Common myeloid progenitor, CD34-positive (primary cell): Measurements from ENCODE around the gene AKIRIN1.

Experiments
- CTCF ChIA-PET: fragments of 350-600 bp; sonication (Branson Sonifier 250); formaldehyde crosslinking; loops from one replicate; lab custom pipeline; 2021; ENCODE audit warnings: antibody characterized with exemption; lab: Charles Lee
- POLR2A ChIA-PET: fragments of 350-600 bp; sonication (Branson Sonifier 250); formaldehyde crosslinking; loops from one replicate; lab custom pipeline; 2021; ENCODE audit warnings: antibody characterized with exemption; lab: Charles Lee
- DNase-seq, 3 donors: peaks; one replicate each; pipeline versions ENCODE4 v3.0.0 to v3.0.0-alpha.2; 2013
- H3K27ac ChIP-seq, 2 experiments: 1 replicate in 1 of 2; 2 replicates in 1 of 2; pipeline ENCODE4 v1.7.0; 2013; ENCODE audit warnings: inconsistent platforms in 2 of 2, low read length in 2 of 2, mild to moderate bottlenecking in 2 of 2, low read depth in 1 of 2, moderate library complexity in 1 of 2; ENCODE audit not compliant: severe bottlenecking in 2 of 2, insufficient read depth in 1 of 2, poor library complexity in 1 of 2
- H3K27me3 ChIP-seq, 5 experiments: replicated peaks in 2 of 5; 1 replicate in 3 of 5; 2 replicates in 2 of 5; pipeline versions ENCODE4 v1.6.1 to v1.7.0; 2013; ENCODE audit warnings: low read length in 4 of 5, mild to moderate bottlenecking in 2 of 5, moderate library complexity in 2 of 5, inconsistent platforms in 1 of 5; ENCODE audit not compliant: insufficient read depth in 5 of 5, control insufficient read depth in 4 of 5
- H3K36me3 ChIP-seq, 4 experiments: 1 replicate in 2 of 4; 2 replicates in 2 of 4; pipeline versions ENCODE4 v1.6.1 to v1.7.0; 2013; ENCODE audit warnings: low read length in 3 of 4, control low read depth in 1 of 4, mild to moderate bottlenecking in 1 of 4; ENCODE audit not compliant: control insufficient read depth in 4 of 4, insufficient read depth in 4 of 4
- H3K4me1 ChIP-seq, 4 experiments: 1 replicate in 3 of 4; 2 replicates in 1 of 4; pipeline versions ENCODE4 v1.6.1 to v1.7.1; 2013; ENCODE audit warnings: low read length in 3 of 4, mild to moderate bottlenecking in 3 of 4, control low read depth in 1 of 4, inconsistent platforms in 1 of 4, moderate library complexity in 1 of 4; ENCODE audit not compliant: control insufficient read depth in 4 of 4, insufficient read depth in 4 of 4; ENCODE audit errors: control extremely low read depth in 1 of 4
- H3K4me3 ChIP-seq, 7 experiments: 1 replicate in 4 of 7; 2 replicates in 3 of 7; pipeline versions ENCODE4 v1.5.1 to v1.7.0; 2013; ENCODE audit warnings: mild to moderate bottlenecking in 7 of 7, low read length in 6 of 7, moderate library complexity in 6 of 7, inconsistent platforms in 2 of 7, low read depth in 2 of 7, control low read depth in 1 of 7; ENCODE audit not compliant: insufficient read depth in 4 of 7, control insufficient read depth in 1 of 7; ENCODE audit errors: extremely low read depth in 1 of 7
- H3K9me3 ChIP-seq, 5 experiments: 1 replicate in 4 of 5; 2 replicates in 1 of 5; pipeline versions ENCODE4 v1.6.1 to v1.7.1; 2013; ENCODE audit warnings: low read length in 4 of 5, mild to moderate bottlenecking in 2 of 5, inconsistent platforms in 1 of 5, low read depth in 1 of 5, moderate library complexity in 1 of 5; ENCODE audit not compliant: control insufficient read depth in 4 of 5, insufficient read depth in 2 of 5; ENCODE audit errors: control extremely low read depth in 1 of 5
- WGBS: methylation state at CpG from one replicate; pipeline ENCODE4 v1.1.5; 2013; ENCODE audit not compliant: insufficient coverage; 5-methylcytosine and 5-hydroxymethylcytosine counted together

AKIRIN1 gene

GRCh38 chr1:38994196-38994595 lies 3.1 kb downstream of the AKIRIN1 start:
- WGBS: 100% methylated on average over 3 of the region's 5 CpGs
- H3K9me3 ChIP-seq: no peaks in the 10 kb centered on the region
- POLR2A ChIA-PET: no interaction called here
- H3K4me3 ChIP-seq: no peak overlapping the region
- no peak for DNase-seq
- no peaks in the 10 kb centered on the region for H3K27me3 ChIP-seq
- H3K4me1 ChIP-seq: peaks cover 8 to 18% (median 16%) of the 10 kb centered on the region in 4 experiments
- CTCF ChIA-PET: interaction anchor here (1.8 kb wide), 1 partner anchor 32 kb away, joined by 5 read pairs; the partner anchor contains the start of gene NDUFS5
- peaks cover 4 to 30% (median 15%) of the 10 kb centered on the region in 4 experiments for H3K36me3 ChIP-seq
- H3K27ac ChIP-seq: no peak overlapping the region

- WGBS: 80% methylated on average over 2 of the region's 4 CpGs
- Histone ChIP-seq H3K4me3 (no peak overlapping the region), H3K36me3 (peaks cover 15 to 50% (median 40%) of the 10 kb centered on the region in 4 experiments), H3K27me3 (no peaks in the 10 kb centered on the region), H3K9me3 (no peaks in the 10 kb centered on the region), H3K4me1 (peaks cover 4 to 8% (median 7%) of the 10 kb centered on the region in 4 experiments), H3K27ac (no peak overlapping the region)
- CTCF ChIA-PET: no interaction called here
- no peak for DNase-seq
- POLR2A ChIA-PET: no interaction called here
These were observed 6.2 kb downstream of the AKIRIN1 start for GRCh38 chr1:38997034-38997900.

DNA sequence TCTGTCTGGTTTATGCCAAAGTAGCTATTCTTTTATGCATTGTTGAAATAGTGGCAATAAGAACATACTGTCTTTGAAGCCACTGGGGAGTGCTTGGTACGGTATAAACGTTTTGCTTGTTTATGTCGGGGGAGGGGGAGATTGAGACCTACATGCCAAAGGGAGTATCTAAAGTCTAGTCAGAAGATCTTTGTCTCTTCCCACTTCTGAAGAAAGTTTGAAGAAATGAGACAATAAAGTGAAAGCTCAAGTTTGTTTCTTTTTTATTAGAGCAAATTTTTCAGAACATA lies 6.8 kb downstream of the AKIRIN1 start:
- H3K4me1 ChIP-seq: peaks cover 0 to 2% (median 1%) of the 10 kb centered on the region in 4 experiments
- no peaks in the 10 kb centered on the region for H3K9me3 ChIP-seq
- POLR2A ChIA-PET: no interaction called here
- H3K27ac ChIP-seq: no peak overlapping the region
- H3K27me3 ChIP-seq: no peaks in the 10 kb centered on the region
- no peak for DNase-seq
- no peak overlapping the region for H3K4me3 ChIP-seq
- CTCF ChIA-PET: interaction anchor here (0.7 kb wide), 1 partner anchor 94 kb away, joined by 3 read pairs; no protein-coding TSS in a partner anchor
- H3K36me3 ChIP-seq: peaks cover 18 to 55% (median 44%) of the 10 kb centered on the region in 4 experiments
- WGBS: no CpG with 5 or more reads among the region's 3 CpGs

DNA sequence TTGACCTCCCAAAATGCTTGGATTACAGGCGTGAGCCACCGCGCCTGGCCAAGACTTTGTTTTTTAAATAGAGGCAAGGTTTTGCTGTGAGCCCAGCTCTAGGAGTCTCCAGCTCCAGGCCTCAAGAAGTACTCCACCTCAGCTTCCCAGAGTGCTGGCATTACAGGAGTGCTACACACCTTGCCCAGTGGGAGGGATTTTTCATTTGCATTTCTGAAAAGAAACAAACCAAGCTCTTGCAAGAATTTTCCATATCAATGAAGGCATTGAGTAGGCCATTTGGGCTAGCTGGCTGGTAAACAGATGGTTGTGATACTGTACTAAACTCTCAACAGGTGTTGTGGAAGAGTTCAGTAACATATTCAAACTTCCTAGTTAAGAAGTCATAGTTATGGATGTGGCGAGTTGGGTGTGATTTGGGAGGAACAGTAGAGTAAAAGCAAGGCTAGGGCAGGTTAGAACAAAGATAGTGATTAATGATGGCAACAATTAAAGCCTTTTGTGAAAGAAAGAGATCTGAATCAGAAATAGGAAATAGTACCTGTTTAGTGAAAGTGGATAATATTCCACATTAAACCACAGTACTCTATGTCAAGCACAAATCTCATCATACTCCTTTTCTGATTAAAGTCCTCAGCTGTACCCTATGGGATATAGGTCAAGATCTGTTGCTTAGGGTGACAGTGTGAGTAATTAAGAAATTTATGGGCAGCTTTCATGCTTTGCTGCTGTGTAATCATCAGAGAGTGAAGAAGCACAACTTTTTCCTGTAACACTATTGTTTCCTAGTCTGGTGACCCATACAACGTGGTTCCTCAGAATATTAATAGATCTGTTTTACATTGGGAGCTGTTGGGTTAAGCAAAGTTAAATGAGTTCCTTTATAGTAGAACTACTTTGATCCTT lies 10.7 kb downstream of the AKIRIN1 start:
- H3K27me3 ChIP-seq: no peaks in the 10 kb centered on the region
- peaks cover 29 to 81% (median 68%) of the 10 kb centered on the region in 4 experiments for H3K36me3 ChIP-seq
- POLR2A ChIA-PET: interaction anchor here (0.6 kb wide), 2 partner anchors 10 to 65 kb away, joined by 3 read pairs; no protein-coding TSS in a partner anchor
- H3K4me3 ChIP-seq: no peak overlapping the region
- 95% methylated on average over 3 of the region's 5 CpGs for WGBS
- no peak overlapping the region for H3K27ac ChIP-seq
- no peaks in the 10 kb centered on the region for H3K4me1 ChIP-seq
- DNase-seq: no peak
- H3K9me3 ChIP-seq: no peaks in the 10 kb centered on the region
- CTCF ChIA-PET: interaction anchor here (0.7 to 1.4 kb wide), 2 partner anchors 9 to 114 kb away, joined by 3 to 6 read pairs; no protein-coding TSS in a partner anchor

GRCh38 chr1:39003281-39003680 lies 12.2 kb downstream of the AKIRIN1 start:
- Histone ChIP-seq H3K27me3 (no peaks in the 10 kb centered on the region), H3K4me1 (no peaks in the 10 kb centered on the region), H3K36me3 (peaks cover 29 to 91% (median 64%) of the 10 kb centered on the region in 4 experiments), H3K9me3 (no peaks in the 10 kb centered on the region), H3K4me3 (no peak overlapping the region), H3K27ac (peak overlapping the region in 1 of 2 experiments; percentile 21)
- WGBS: 96% methylated on average over 2 of the region's 3 CpGs
- DNase-seq: no peak
- ChIA-PET POLR2A (interaction anchor here (0.6 kb wide), 1 partner anchor 837 kb away, joined by 3 read pairs; no protein-coding TSS in a partner anchor), CTCF (interaction anchor here (1.1 kb wide), 1 partner anchor 89 kb away, joined by 4 read pairs; no protein-coding TSS in a partner anchor)

DNA sequence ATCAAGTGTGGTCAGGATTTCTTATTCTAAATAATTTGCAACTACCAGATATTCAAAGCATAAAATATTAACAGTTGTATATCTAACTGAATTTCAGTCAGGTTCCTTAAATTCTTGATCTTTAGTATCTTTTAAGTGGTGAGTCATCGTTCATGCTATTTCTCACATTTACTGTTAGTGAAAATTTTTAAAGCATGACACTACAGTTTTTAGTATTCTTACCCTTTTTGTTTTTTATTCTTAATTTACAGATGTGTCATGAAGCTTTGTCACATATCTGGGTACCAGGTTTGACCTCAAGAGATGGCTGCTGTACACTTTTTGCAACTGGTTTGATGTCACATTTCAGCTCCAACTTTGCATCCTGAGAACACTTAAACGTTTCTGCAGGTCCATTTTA lies 12.7 kb downstream of the AKIRIN1 start:
- Histone ChIP-seq H3K4me3 (no peak overlapping the region), H3K27ac (no peak overlapping the region), H3K27me3 (no peaks in the 10 kb centered on the region), H3K4me1 (no peaks in the 10 kb centered on the region), H3K9me3 (no peaks in the 10 kb centered on the region), H3K36me3 (peaks cover 29 to 91% (median 64%) of the 10 kb centered on the region in 4 experiments)
- ChIA-PET CTCF (interaction anchor here (0.6 kb wide), 1 partner anchor 253 kb away, joined by 3 read pairs; no protein-coding TSS in a partner anchor), POLR2A (no interaction called here)
- 91% methylated on average over 1 of the region's 2 CpGs for WGBS
- DNase-seq: peak in 2 of 3 donors; percentile 23 to 34
